ENCODE data around the gene MSX1. TPM values are rescaled to one million over a fixed set of nuclear protein-coding genes. Genes with fewer than 3 reads are reported as not detected.
"Not testable (repeated sequence)": the region's sequence is repeated elsewhere in the genome, so short reads cannot be mapped to it uniquely, and the experiment has no call there.

MSX1 gene
- total RNA-seq, 2 experiments from 2014 or later, result 0.16 to 0.61 TPM

- no peak for TF ChIP-seq CTCF (IDR thresholded peaks at IDR 0.05)
- no peak for ATAC-seq
- peaks cover 5% of the 10 kb centered on the region for H3K27me3 Mint-ChIP-seq
- H3K27ac Mint-ChIP-seq, result no peak overlapping the region
- peaks cover 30% of the 10 kb centered on the region for H3K9me3 Mint-ChIP-seq
- CTCF ChIA-PET, result no interaction called here
- intact Hi-C loops (cut with micrococcal nuclease), result no loop called here
- DNase-seq, result no peak
- H3K36me3 Mint-ChIP-seq (ENCODE audit: low read depth), result no peaks in the 10 kb centered on the region
- POLR2A ChIA-PET, result no interaction called here
- H3K4me3 Mint-ChIP-seq, result no peak overlapping the region
- no peaks in the 10 kb centered on the region for H3K4me1 Mint-ChIP-seq (ENCODE audit: low read depth)
Measured at GRCh38 chr4:4818415-4819212, 40.9 kb upstream of the MSX1 start.

- TF ChIP-seq CTCF (IDR thresholded peaks at IDR 0.05), result no peak
- ATAC-seq (no peak), DNase-seq (no peak)
- peaks cover 30% of the 10 kb centered on the region for H3K9me3 Mint-ChIP-seq
- H3K27ac Mint-ChIP-seq, result no peak overlapping the region
- CTCF ChIA-PET, result no interaction called here
- no peaks in the 10 kb centered on the region for H3K36me3 Mint-ChIP-seq (ENCODE audit: low read depth)
- H3K4me3 Mint-ChIP-seq, result no peak overlapping the region
- intact Hi-C loops (cut with micrococcal nuclease), result no loop called here
- peaks cover 3% of the 10 kb centered on the region for H3K27me3 Mint-ChIP-seq
- no peaks in the 10 kb centered on the region for H3K4me1 Mint-ChIP-seq (ENCODE audit: low read depth)
- POLR2A ChIA-PET, result no interaction called here
Measured at GRCh38 chr4:4819213-4819606, 40.3 kb upstream of the MSX1 start.

- no peak for ATAC-seq
- no peak for DNase-seq
- H3K36me3 Mint-ChIP-seq (ENCODE audit: low read depth), result no peaks in the 10 kb centered on the region
- no peak for TF ChIP-seq CTCF (IDR thresholded peaks at IDR 0.05)
- CTCF ChIA-PET, result no interaction called here
- no peak overlapping the region for H3K4me3 Mint-ChIP-seq
- H3K9me3 Mint-ChIP-seq, result peaks cover 32% of the 10 kb centered on the region
- no peak overlapping the region for H3K27ac Mint-ChIP-seq
- POLR2A ChIA-PET, result no interaction called here
- no peaks in the 10 kb centered on the region for H3K4me1 Mint-ChIP-seq (ENCODE audit: low read depth)
- intact Hi-C loops (cut with micrococcal nuclease), result no loop called here
- H3K27me3 Mint-ChIP-seq, result peaks cover 3% of the 10 kb centered on the region
Measured at GRCh38 chr4:4820261-4820660, 39.2 kb upstream of the MSX1 start.

- DNase-seq, result no peak
- Mint-ChIP-seq H3K27ac (no peak overlapping the region), H3K36me3 (ENCODE audit: low read depth) (no peaks in the 10 kb centered on the region), H3K27me3 (peaks cover 3% of the 10 kb centered on the region), H3K4me3 (no peak overlapping the region), H3K4me1 (ENCODE audit: low read depth) (no peaks in the 10 kb centered on the region), H3K9me3 (peaks cover 30% of the 10 kb centered on the region)
- intact Hi-C loops (cut with micrococcal nuclease), result no loop called here
- ChIA-PET CTCF (no interaction called here), POLR2A (no interaction called here)
- no peak for TF ChIP-seq CTCF (IDR thresholded peaks at IDR 0.05)
- no peak for ATAC-seq
Measured at GRCh38 chr4:4820739-4821138, 38.7 kb upstream of the MSX1 start.

GRCh38 chr4:4821577-4821976, 37.9 kb upstream of the MSX1 start:
- Mint-ChIP-seq H3K4me3 (no peak overlapping the region), H3K36me3 (ENCODE audit: low read depth) (no peaks in the 10 kb centered on the region)
- POLR2A ChIA-PET, result no interaction called here

GRCh38 chr4:4822286-4822685, 37.2 kb upstream of the MSX1 start:
- POLR2A ChIA-PET; H3K4me3 Mint-ChIP-seq; H3K36me3 Mint-ChIP-seq (ENCODE audit: low read depth); H3K27me3 Mint-ChIP-seq; H3K4me1 Mint-ChIP-seq (ENCODE audit: low read depth); CTCF ChIA-PET; DNase-seq; ATAC-seq; intact Hi-C loops (cut with micrococcal nuclease); H3K27ac Mint-ChIP-seq: not testable (repeated sequence)
- peaks cover 16% of the 10 kb centered on the region for H3K9me3 Mint-ChIP-seq

More at GRCh38 chr4:4821577-4821976, 37.9 kb upstream of the MSX1 start:
- ATAC-seq, result no peak
- no peak for TF ChIP-seq CTCF (IDR thresholded peaks at IDR 0.05)
- CTCF ChIA-PET, result no interaction called here
- no peak for DNase-seq
- intact Hi-C loops (cut with micrococcal nuclease), result no loop called here
- no peak overlapping the region for H3K27ac Mint-ChIP-seq
- H3K27me3 Mint-ChIP-seq, result peaks cover 3% of the 10 kb centered on the region
- H3K9me3 Mint-ChIP-seq, result peaks cover 23% of the 10 kb centered on the region
- H3K4me1 Mint-ChIP-seq (ENCODE audit: low read depth), result no peaks in the 10 kb centered on the region

Measured in activated CD8-positive, alpha-beta T cell treated with anti-CD3 and anti-CD28 coated beads for 36 hours (primary cell).